Brain microvascular endothelial cell (primary cell): ENCODE measurements around the gene PDE3A.
A peak's percentile ranks its signal among the peaks of the same experiment; 100 is the strongest.
"Not testable (repeated sequence)": the region's sequence is repeated elsewhere in the genome, so short reads cannot be mapped to it uniquely, and the experiment has no call there.

Experiments
- DNase-seq: peaks from one replicate; pipeline ENCODE4 v3.0.0-alpha.2; 2020
- H3K27ac ChIP-seq: fragments of 250-450 bp; sonication (Bioruptor Pico); 2 replicates; pipeline ENCODE4 v1.5.1; 2020; ENCODE audit warnings: mild to moderate bottlenecking, moderate library complexity
- H3K27me3 ChIP-seq: fragments of 250-450 bp; sonication (Bioruptor Pico); replicated peaks from 2 replicates; pipeline ENCODE4 v1.5.1; 2020; ENCODE audit warnings: mild to moderate bottlenecking
- H3K36me3 ChIP-seq: fragments of 250-450 bp; sonication (Bioruptor Pico); replicated peaks from 2 replicates; pipeline ENCODE4 v1.5.1; 2020; ENCODE audit warnings: mild to moderate bottlenecking
- H3K4me3 ChIP-seq: 2 replicates; pipeline ENCODE4 v1.5.1; 2011; ENCODE audit warnings: low read depth, mild to moderate bottlenecking, control low read depth, low read length, moderate library complexity
- in situ Hi-C: cut with HindIII; loops from 2 replicates; pipeline ENCODE4 v1.10.0; 2017; ENCODE audit warnings: low sequenced_read_pairs, low pct_ligation_motif_present
- TF ChIP-seq, protein P1 (sequence below): IDR thresholded peaks from 2 replicates; pipeline ENCODE4 v1.5.1; 2011; ENCODE audit warnings: low read depth, mild to moderate bottlenecking, moderate library complexity, low read length, control low read depth, inconsistent platforms; ENCODE audit errors: missing control alignments

Gene PDE3A

GRCh38 chr12:20375560-20375959, 7.2 kb downstream of the PDE3A start:
- DNase-seq: no peak
- Histone ChIP-seq H3K27me3 (no peaks in the 10 kb centered on the region), H3K27ac (no peak overlapping the region), H3K4me3 (no peak overlapping the region), H3K36me3 (no peaks in the 10 kb centered on the region)
- in situ Hi-C loops: no loop called here
- TF ChIP-seq, protein P1, sequence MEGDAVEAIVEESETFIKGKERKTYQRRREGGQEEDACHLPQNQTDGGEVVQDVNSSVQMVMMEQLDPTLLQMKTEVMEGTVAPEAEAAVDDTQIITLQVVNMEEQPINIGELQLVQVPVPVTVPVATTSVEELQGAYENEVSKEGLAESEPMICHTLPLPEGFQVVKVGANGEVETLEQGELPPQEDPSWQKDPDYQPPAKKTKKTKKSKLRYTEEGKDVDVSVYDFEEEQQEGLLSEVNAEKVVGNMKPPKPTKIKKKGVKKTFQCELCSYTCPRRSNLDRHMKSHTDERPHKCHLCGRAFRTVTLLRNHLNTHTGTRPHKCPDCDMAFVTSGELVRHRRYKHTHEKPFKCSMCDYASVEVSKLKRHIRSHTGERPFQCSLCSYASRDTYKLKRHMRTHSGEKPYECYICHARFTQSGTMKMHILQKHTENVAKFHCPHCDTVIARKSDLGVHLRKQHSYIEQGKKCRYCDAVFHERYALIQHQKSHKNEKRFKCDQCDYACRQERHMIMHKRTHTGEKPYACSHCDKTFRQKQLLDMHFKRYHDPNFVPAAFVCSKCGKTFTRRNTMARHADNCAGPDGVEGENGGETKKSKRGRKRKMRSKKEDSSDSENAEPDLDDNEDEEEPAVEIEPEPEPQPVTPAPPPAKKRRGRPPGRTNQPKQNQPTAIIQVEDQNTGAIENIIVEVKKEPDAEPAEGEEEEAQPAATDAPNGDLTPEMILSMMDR: no peak

- no peaks in the 10 kb centered on the region for H3K27me3 ChIP-seq
- TF ChIP-seq, protein P1: peak; percentile 38
- H3K4me3 ChIP-seq: no peak overlapping the region
- H3K36me3 ChIP-seq: no peaks in the 10 kb centered on the region
- DNase-seq: peak; percentile 44
- no peak overlapping the region for H3K27ac ChIP-seq
- in situ Hi-C loops: no loop called here
These were observed 8.6 kb downstream of the PDE3A start for GRCh38 chr12:20376984-20377383.

- DNase-seq: no peak
- no peaks in the 10 kb centered on the region for H3K36me3 ChIP-seq
- TF ChIP-seq, protein P1: no peak
- in situ Hi-C loops: no loop called here
- H3K4me3 ChIP-seq: no peak overlapping the region
- no peaks in the 10 kb centered on the region for H3K27me3 ChIP-seq
- no peak overlapping the region for H3K27ac ChIP-seq
These were observed 9.4 kb downstream of the PDE3A start for GRCh38 chr12:20377750-20378149.

- H3K27ac ChIP-seq: no peak overlapping the region
- no peaks in the 10 kb centered on the region for H3K27me3 ChIP-seq
- in situ Hi-C loops: no loop called here
- H3K4me3 ChIP-seq: no peak overlapping the region
- H3K36me3 ChIP-seq: no peaks in the 10 kb centered on the region
- TF ChIP-seq, protein P1: no peak
- DNase-seq: no peak
These were observed 13.8 kb downstream of the PDE3A start for GRCh38 chr12:20382117-20382516.

- TF ChIP-seq, protein P1: no peak
- DNase-seq: no peak
- H3K27ac ChIP-seq: no peak overlapping the region
- no peaks in the 10 kb centered on the region for H3K36me3 ChIP-seq
- no peaks in the 10 kb centered on the region for H3K27me3 ChIP-seq
- no peak overlapping the region for H3K4me3 ChIP-seq
- in situ Hi-C loops: no loop called here
These were observed 15.3 kb downstream of the PDE3A start for GRCh38 chr12:20383612-20384011.

- H3K27me3 ChIP-seq, H3K36me3 ChIP-seq, H3K27ac ChIP-seq, H3K4me3 ChIP-seq, in situ Hi-C loops: not testable (repeated sequence)
- DNase-seq: peak; percentile 25
These were observed 16.5 kb downstream of the PDE3A start for GRCh38 chr12:20384836-20385235.
